CD4-positive, alpha-beta memory T cell (primary cell): ENCODE results near the gene RECQL5. TPM values are rescaled to one million over a fixed set of nuclear protein-coding genes. Genes with fewer than 3 reads are reported as not detected.

Experiments used
- CTCF ChIA-PET: fragments of 350-600 bp; sonication (Branson Sonifier 250); formaldehyde crosslinking; loops from one replicate; lab custom pipeline; 2021; ENCODE audit warnings: inconsistent platforms; ENCODE audit not compliant: partially characterized antibody; lab: Charles Lee
- POLR2A ChIA-PET: fragments of 350-600 bp; sonication (Branson Sonifier 250); formaldehyde crosslinking; loops from one replicate; lab custom pipeline; 2021; ENCODE audit not compliant: partially characterized antibody; lab: Charles Lee
- DNase-seq, 5 donors: peaks; one replicate each; pipeline versions ENCODE4 v3.0.0 to v3.0.0-alpha.2; 2020 to 2022; ENCODE audit warnings: mixed read lengths in 1 of 5
- H3K27ac ChIP-seq: one replicate; pipeline ENCODE4 v1.7.0; 2013; ENCODE audit warnings: low read depth, low read length
- H3K27me3 ChIP-seq: 2 replicates; pipeline ENCODE4 v1.7.0; 2013; ENCODE audit warnings: mild to moderate bottlenecking, low read length, moderate library complexity; ENCODE audit not compliant: insufficient read depth
- H3K36me3 ChIP-seq: 2 replicates; pipeline ENCODE4 v1.7.0; 2013; ENCODE audit warnings: mild to moderate bottlenecking, low read length, moderate library complexity; ENCODE audit not compliant: insufficient read depth
- H3K4me1 ChIP-seq: 2 replicates; pipeline ENCODE4 v1.7.0; 2013; ENCODE audit warnings: mild to moderate bottlenecking, low read length, moderate library complexity; ENCODE audit not compliant: insufficient read depth
- H3K4me3 ChIP-seq, 2 donors: one replicate each; pipeline ENCODE4 v1.7.0; 2013; ENCODE audit warnings: low read length in 2 of 2, mild to moderate bottlenecking in 1 of 2
- H3K9me3 ChIP-seq, 2 donors: one replicate each; pipeline ENCODE4 v1.7.0; 2013; ENCODE audit warnings: low read length in 2 of 2, control low read depth in 1 of 2; ENCODE audit not compliant: control insufficient read depth in 1 of 2
- H3K27ac Mint-ChIP-seq, 7 donors: one replicate each; pipeline ENCODE4 v1.8.0; 2020 to 2021; ENCODE audit warnings: mixed read lengths in 7 of 7, mild to moderate bottlenecking in 6 of 7, inconsistent platforms in 3 of 7, moderate library complexity in 3 of 7
- H3K27me3 Mint-ChIP-seq, 2 donors: one replicate each; pipeline ENCODE4 v1.8.0; 2020 to 2021; ENCODE audit warnings: mixed read lengths in 2 of 2
- H3K36me3 Mint-ChIP-seq, 2 donors: one replicate each; pipeline ENCODE4 v1.8.0; 2020 to 2021; ENCODE audit warnings: mixed read lengths in 2 of 2, inconsistent platforms in 1 of 2, mild to moderate bottlenecking in 1 of 2
- H3K4me1 Mint-ChIP-seq, 4 donors: one replicate each; pipeline ENCODE4 v1.8.0; 2020 to 2021; ENCODE audit warnings: mixed read lengths in 4 of 4, mild to moderate bottlenecking in 1 of 4
- H3K4me3 Mint-ChIP-seq, 8 donors: one replicate each; pipeline ENCODE4 v1.8.0; 2020 to 2021; ENCODE audit warnings: mixed read lengths in 8 of 8, mild to moderate bottlenecking in 7 of 8, moderate library complexity in 6 of 8, inconsistent platforms in 3 of 8
- H3K9me3 Mint-ChIP-seq, 8 donors: one replicate each; pipeline ENCODE4 v1.8.0; 2020 to 2021; ENCODE audit warnings: mixed read lengths in 8 of 8, mild to moderate bottlenecking in 5 of 8, inconsistent platforms in 3 of 8, moderate library complexity in 1 of 8
- intact Hi-C: fragments of 100-400 bp; cut with micrococcal nuclease; formaldehyde crosslinking; loops from one replicate; pipeline ENCODE4 v1.15.1; 2023
- polyA plus RNA-seq, 2 donors: library from polyadenylated mRNA; unstranded; fragments of 300-500 nt; fragmentation: Illumina TruSeq; gene quantifications; one replicate each; pipeline ENCODE4 v1.2.3, GENCODE V29; 2021
- total RNA-seq, 2 experiments: library from RNA; stranded (reverse); gene quantifications; one replicate each; pipeline ENCODE4 v1.2.3, GENCODE V29; 2021

RECQL5 gene
- total and polyA plus RNA-seq, 4 experiments from 2014 or later, result 6.4 to 59.1 (median 37.5) TPM

DNA sequence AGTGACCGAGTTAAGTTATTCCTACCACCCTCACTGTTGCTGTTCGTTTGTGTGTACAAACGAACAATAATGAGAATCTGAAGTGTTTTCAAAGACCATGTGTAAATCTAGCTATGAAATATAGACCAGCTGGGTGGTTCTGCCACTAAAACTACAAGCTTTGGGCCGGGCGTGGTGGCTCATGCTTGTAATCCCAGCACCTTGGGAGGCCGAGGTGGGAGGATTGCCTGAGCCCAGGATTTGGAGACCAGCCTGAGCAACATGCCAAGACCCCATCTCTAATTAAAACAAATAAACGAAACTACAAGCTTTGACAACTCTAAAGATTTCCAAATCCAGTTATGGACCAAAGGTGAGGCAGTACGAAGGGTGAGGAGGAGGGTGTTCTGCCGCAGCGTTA is 973 bp downstream of the RECQL5 start:
- peaks cover 33 to 38% of the 10 kb centered on the region in 2 donors for H3K36me3 Mint-ChIP-seq
- ChIA-PET CTCF (interaction anchor here (1.1 to 4.0 kb wide), 6 partner anchors 8 to 87 kb away, joined by 3 to 27 read pairs (median 12); partner anchors contain the start of gene SMIM5), POLR2A (interaction anchor here (0.7 to 2.4 kb wide), 19 partner anchors 9 to 437 kb away, joined by 3 to 12 read pairs (median 4); partner anchors contain the start of genes EXOC7, GALK1, GGA3 and MIF4GD)
- Histone ChIP-seq H3K36me3 (peaks cover 28% of the 10 kb centered on the region), H3K27ac (peak overlapping the region; percentile 95), H3K4me1 (peaks cover 25% of the 10 kb centered on the region), H3K27me3 (no peaks in the 10 kb centered on the region), H3K9me3 (no peaks in the 10 kb centered on the region), H3K4me3 (no peak overlapping the region)
- H3K4me3 Mint-ChIP-seq, result peak overlapping the region; percentile 21 to 74 (median 54)
- intact Hi-C loops, result loop anchor here (2.0 kb wide), 1 partner anchor 619 kb away; the partner anchor contains the start of genes ATP5PD and KCTD2
- H3K27ac Mint-ChIP-seq, result peak overlapping the region in 5 of 7 donors; percentile 10 to 65 (median 38)
- H3K27me3 Mint-ChIP-seq, result no peaks in the 10 kb centered on the region
- H3K9me3 Mint-ChIP-seq, result no peaks in the 10 kb centered on the region
- DNase-seq, result no peak
- peaks cover 10 to 17% (median 15%) of the 10 kb centered on the region in 4 donors for H3K4me1 Mint-ChIP-seq

GRCh38 chr17:75664099-75664549 is 2.8 kb downstream of the RECQL5 start:
- Mint-ChIP-seq H3K36me3 (peaks cover 22 to 33% of the 10 kb centered on the region in 2 donors), H3K9me3 (no peaks in the 10 kb centered on the region), H3K4me3 (no peak overlapping the region), H3K4me1 (peaks cover 0 to 10% (median 7%) of the 10 kb centered on the region in 4 donors), H3K27me3 (no peaks in the 10 kb centered on the region), H3K27ac (peak overlapping the region in 2 of 7 donors; percentile 25 to 41)
- CTCF ChIA-PET, result interaction anchor here (1.0 kb wide), 1 partner anchor 89 kb away, joined by 3 read pairs; no protein-coding TSS in a partner anchor
- intact Hi-C loops, result no loop called here
- Histone ChIP-seq H3K27ac (no peak overlapping the region), H3K9me3 (no peaks in the 10 kb centered on the region), H3K36me3 (peaks cover 26% of the 10 kb centered on the region), H3K27me3 (no peaks in the 10 kb centered on the region), H3K4me3 (no peak overlapping the region), H3K4me1 (peaks cover 25% of the 10 kb centered on the region)
- DNase-seq, result no peak
- POLR2A ChIA-PET, result interaction anchor here (1.3 kb wide), 1 partner anchor 8 kb away, joined by 3 read pairs; no protein-coding TSS in a partner anchor

GRCh38 chr17:75662511-75662910 is 4.4 kb downstream of the RECQL5 start:
- H3K27ac ChIP-seq, result no peak overlapping the region
- peaks cover 15 to 30% of the 10 kb centered on the region in 2 donors for H3K36me3 Mint-ChIP-seq
- H3K36me3 ChIP-seq, result peaks cover 26% of the 10 kb centered on the region
- POLR2A ChIA-PET, result no interaction called here
- peaks cover 11% of the 10 kb centered on the region for H3K4me1 ChIP-seq
- no peak overlapping the region for H3K4me3 ChIP-seq
- no peaks in the 10 kb centered on the region for H3K9me3 ChIP-seq
- H3K27me3 ChIP-seq, result no peaks in the 10 kb centered on the region
- no peaks in the 10 kb centered on the region for H3K9me3 Mint-ChIP-seq
- H3K27me3 Mint-ChIP-seq, result no peaks in the 10 kb centered on the region
- peaks cover 0 to 10% (median 2%) of the 10 kb centered on the region in 4 donors for H3K4me1 Mint-ChIP-seq
- CTCF ChIA-PET, result interaction anchor here (1.3 to 3.2 kb wide), 3 partner anchors 9 to 30 kb away, joined by 3 to 15 read pairs (median 3); no protein-coding TSS in a partner anchor
- no peak for DNase-seq
- H3K27ac Mint-ChIP-seq, result peak overlapping the region in 1 of 7 donors; percentile 43
- intact Hi-C loops, result no loop called here
- H3K4me3 Mint-ChIP-seq, result no peak overlapping the region

- ChIA-PET POLR2A (no interaction called here), CTCF (interaction anchor here (1.3 to 3.2 kb wide), 3 partner anchors 10 to 29 kb away, joined by 3 to 15 read pairs (median 3); no protein-coding TSS in a partner anchor)
- peaks cover 19 to 36% of the 10 kb centered on the region in 2 donors for H3K36me3 Mint-ChIP-seq
- no peaks in the 10 kb centered on the region for H3K27me3 Mint-ChIP-seq
- no peaks in the 10 kb centered on the region for H3K9me3 Mint-ChIP-seq
- intact Hi-C loops, result no loop called here
- peaks cover 0 to 10% (median 2%) of the 10 kb centered on the region in 4 donors for H3K4me1 Mint-ChIP-seq
- Histone ChIP-seq H3K4me1 (peaks cover 8% of the 10 kb centered on the region), H3K9me3 (no peaks in the 10 kb centered on the region), H3K27ac (no peak overlapping the region), H3K4me3 (no peak overlapping the region), H3K27me3 (no peaks in the 10 kb centered on the region), H3K36me3 (peaks cover 30% of the 10 kb centered on the region)
- DNase-seq, result no peak
- no peak overlapping the region for H3K27ac Mint-ChIP-seq
- no peak overlapping the region for H3K4me3 Mint-ChIP-seq
These were observed 5.4 kb downstream of the RECQL5 start for GRCh38 chr17:75661531-75661930.

DNA sequence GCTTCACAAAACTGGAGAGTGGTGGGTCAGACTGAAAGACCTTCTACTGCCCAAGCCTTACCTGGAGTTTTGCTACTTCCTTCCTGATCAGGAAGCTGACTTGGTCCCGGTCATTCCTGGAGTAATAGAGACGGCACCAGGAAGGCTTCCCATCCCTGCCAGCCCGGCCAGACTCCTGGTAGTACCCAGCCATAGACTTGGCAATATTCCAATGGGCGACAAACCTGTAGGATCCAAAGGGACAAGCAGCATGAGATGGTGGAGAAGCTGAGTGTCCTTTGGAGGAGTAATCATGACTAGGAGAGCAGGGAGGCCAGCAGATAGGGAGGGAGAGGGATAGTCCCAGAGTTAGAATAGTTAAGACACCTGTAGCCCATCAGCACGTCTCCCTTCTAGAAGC is 8.7 kb downstream of the RECQL5 start:
- no peak overlapping the region for H3K4me3 ChIP-seq
- POLR2A ChIA-PET, result interaction anchor here (2.2 kb wide), 1 partner anchor 9 kb away, joined by 12 read pairs; the partner anchor contains the start of genes RECQL5 and SAP30BP
- Mint-ChIP-seq H3K4me1 (peaks cover 0 to 4% (median 0%) of the 10 kb centered on the region in 4 donors), H3K27ac (no peak overlapping the region), H3K36me3 (peaks cover 22 to 34% of the 10 kb centered on the region in 2 donors), H3K4me3 (no peak overlapping the region), H3K9me3 (no peaks in the 10 kb centered on the region), H3K27me3 (no peaks in the 10 kb centered on the region)
- intact Hi-C loops, result no loop called here
- no peak overlapping the region for H3K27ac ChIP-seq
- no peaks in the 10 kb centered on the region for H3K9me3 ChIP-seq
- no peak for DNase-seq
- no peaks in the 10 kb centered on the region for H3K4me1 ChIP-seq
- peaks cover 30% of the 10 kb centered on the region for H3K36me3 ChIP-seq
- CTCF ChIA-PET, result interaction anchor here (1.2 to 5.6 kb wide), 4 partner anchors 9 to 92 kb away, joined by 4 to 23 read pairs (median 6); partner anchors contain the start of genes RECQL5 and SAP30BP
- no peaks in the 10 kb centered on the region for H3K27me3 ChIP-seq

- POLR2A ChIA-PET, result interaction anchor here (0.6 kb wide), 1 partner anchor 338 kb away, joined by 3 read pairs; no protein-coding TSS in a partner anchor
These were observed 12.8 kb downstream of the RECQL5 start for GRCh38 chr17:75654176-75654575.

GRCh38 chr17:75652934-75653549 is 13.9 kb downstream of the RECQL5 start:
- Histone ChIP-seq H3K36me3 (peaks cover 19% of the 10 kb centered on the region), H3K4me1 (no peaks in the 10 kb centered on the region), H3K27me3 (no peaks in the 10 kb centered on the region), H3K9me3 (no peaks in the 10 kb centered on the region), H3K27ac (no peak overlapping the region), H3K4me3 (no peak overlapping the region)
- CTCF ChIA-PET, result interaction anchor here (0.8 to 1.9 kb wide), 4 partner anchors 8 to 93 kb away, joined by 3 to 6 read pairs (median 4); partner anchors contain the start of gene SMIM5
- H3K4me1 Mint-ChIP-seq, result peaks cover 0 to 2% (median 0%) of the 10 kb centered on the region in 4 donors
- peak in 1 of 5 donors; percentile 7 for DNase-seq
- no peaks in the 10 kb centered on the region for H3K9me3 Mint-ChIP-seq
- peak overlapping the region in 1 of 7 donors; percentile 18 for H3K27ac Mint-ChIP-seq
- POLR2A ChIA-PET, result no interaction called here
- H3K36me3 Mint-ChIP-seq, result peaks cover 38 to 41% of the 10 kb centered on the region in 2 donors
- no peaks in the 10 kb centered on the region for H3K27me3 Mint-ChIP-seq
- intact Hi-C loops, result no loop called here
- H3K4me3 Mint-ChIP-seq, result no peak overlapping the region

More at GRCh38 chr17:75654176-75654575, 12.8 kb downstream of the RECQL5 start:
- H3K36me3 Mint-ChIP-seq, result peaks cover 33 to 41% of the 10 kb centered on the region in 2 donors
- no peak overlapping the region for H3K4me3 Mint-ChIP-seq
- H3K36me3 ChIP-seq, result peaks cover 19% of the 10 kb centered on the region
- H3K9me3 ChIP-seq, result no peaks in the 10 kb centered on the region
- H3K9me3 Mint-ChIP-seq, result no peaks in the 10 kb centered on the region
- no peaks in the 10 kb centered on the region for H3K4me1 ChIP-seq
- peaks cover 0 to 2% (median 0%) of the 10 kb centered on the region in 4 donors for H3K4me1 Mint-ChIP-seq
- no peak for DNase-seq
- H3K27me3 Mint-ChIP-seq, result no peaks in the 10 kb centered on the region
- H3K27ac ChIP-seq, result no peak overlapping the region
- no peak overlapping the region for H3K4me3 ChIP-seq
- intact Hi-C loops, result no loop called here
- CTCF ChIA-PET, result interaction anchor here (0.7 to 5.6 kb wide), 8 partner anchors 9 to 99 kb away, joined by 3 to 23 read pairs (median 5); partner anchors contain the start of gene SMIM5
- no peaks in the 10 kb centered on the region for H3K27me3 ChIP-seq
- H3K27ac Mint-ChIP-seq, result peak overlapping the region in 2 of 7 donors; percentile 11 to 58
